GM12873 (cell line): Measurements from ENCODE around the gene KLHDC4.

Experiments
- TF ChIP-seq, protein P1 (sequence below): IDR thresholded peaks from 2 replicates; pipeline ENCODE4 v1.5.1; 2012; ENCODE audit warnings: low read depth, mild to moderate bottlenecking, moderate library complexity, low read length, control low read depth; ENCODE audit not compliant: insufficient read depth; ENCODE audit errors: missing control alignments

Gene KLHDC4

DNA sequence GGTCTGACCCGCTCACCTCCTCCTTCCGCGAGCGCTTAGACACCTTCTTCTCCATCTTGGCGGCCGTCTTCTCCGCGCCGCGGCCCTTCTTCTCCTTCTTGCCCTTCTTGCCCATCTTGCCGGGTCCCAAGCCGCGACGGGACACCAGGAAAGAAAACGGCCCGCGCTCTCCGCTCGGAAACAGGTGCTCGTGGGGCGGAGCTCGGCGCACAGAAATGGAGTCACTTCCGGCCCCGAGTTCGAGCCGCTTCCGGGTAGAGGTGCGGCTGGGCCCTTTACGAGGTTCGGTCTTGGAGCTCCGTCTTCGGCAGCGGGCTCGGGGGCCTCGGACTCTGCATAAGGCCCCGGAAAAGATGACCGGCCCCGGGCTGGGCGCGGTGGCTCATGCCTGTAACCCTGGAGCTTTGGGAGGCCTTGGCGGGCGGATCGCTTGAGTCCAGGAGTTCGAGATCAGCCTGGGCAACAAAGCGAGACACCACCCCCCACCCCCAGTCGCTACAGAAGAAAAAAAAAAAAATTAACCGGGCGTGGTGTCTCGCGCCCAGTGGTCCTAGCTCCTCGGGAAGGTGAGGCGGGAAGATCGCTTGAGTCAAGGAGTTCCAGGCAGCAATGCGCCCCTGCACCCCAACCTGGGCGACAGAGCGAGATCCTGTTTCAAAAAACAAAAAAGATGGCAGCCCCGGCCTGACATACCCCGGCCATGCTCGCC, at the start of gene KLHDC4:
Gene KLHDC4 (minus strand): TSS at position 211 of the 709 bp plus-strand sequence. CDS start 96 bp downstream, at position 115.
- TF ChIP-seq, protein P1, sequence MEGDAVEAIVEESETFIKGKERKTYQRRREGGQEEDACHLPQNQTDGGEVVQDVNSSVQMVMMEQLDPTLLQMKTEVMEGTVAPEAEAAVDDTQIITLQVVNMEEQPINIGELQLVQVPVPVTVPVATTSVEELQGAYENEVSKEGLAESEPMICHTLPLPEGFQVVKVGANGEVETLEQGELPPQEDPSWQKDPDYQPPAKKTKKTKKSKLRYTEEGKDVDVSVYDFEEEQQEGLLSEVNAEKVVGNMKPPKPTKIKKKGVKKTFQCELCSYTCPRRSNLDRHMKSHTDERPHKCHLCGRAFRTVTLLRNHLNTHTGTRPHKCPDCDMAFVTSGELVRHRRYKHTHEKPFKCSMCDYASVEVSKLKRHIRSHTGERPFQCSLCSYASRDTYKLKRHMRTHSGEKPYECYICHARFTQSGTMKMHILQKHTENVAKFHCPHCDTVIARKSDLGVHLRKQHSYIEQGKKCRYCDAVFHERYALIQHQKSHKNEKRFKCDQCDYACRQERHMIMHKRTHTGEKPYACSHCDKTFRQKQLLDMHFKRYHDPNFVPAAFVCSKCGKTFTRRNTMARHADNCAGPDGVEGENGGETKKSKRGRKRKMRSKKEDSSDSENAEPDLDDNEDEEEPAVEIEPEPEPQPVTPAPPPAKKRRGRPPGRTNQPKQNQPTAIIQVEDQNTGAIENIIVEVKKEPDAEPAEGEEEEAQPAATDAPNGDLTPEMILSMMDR: no peak

DNA sequence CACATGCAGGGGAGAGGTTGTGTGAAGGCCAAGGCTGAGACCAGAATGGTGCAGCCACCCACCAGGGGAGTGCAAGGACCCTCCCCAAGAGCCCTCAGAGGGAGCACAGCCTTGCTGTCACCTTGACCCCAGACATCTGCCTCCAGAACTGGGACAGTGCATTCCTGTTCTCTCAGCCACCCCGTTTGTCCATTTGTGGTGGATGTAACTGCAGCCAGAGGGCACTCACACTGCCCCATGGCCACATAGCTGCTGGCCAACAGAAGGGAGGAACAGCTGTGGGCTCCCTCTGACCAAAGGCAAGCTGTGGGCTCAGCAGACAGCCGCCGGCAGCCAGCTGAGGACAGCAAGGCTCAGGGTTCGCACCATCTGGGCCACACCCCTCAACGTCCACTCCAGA, 49.8 kb upstream of the KLHDC4 start:
- TF ChIP-seq, protein P1: no peak

DNA sequence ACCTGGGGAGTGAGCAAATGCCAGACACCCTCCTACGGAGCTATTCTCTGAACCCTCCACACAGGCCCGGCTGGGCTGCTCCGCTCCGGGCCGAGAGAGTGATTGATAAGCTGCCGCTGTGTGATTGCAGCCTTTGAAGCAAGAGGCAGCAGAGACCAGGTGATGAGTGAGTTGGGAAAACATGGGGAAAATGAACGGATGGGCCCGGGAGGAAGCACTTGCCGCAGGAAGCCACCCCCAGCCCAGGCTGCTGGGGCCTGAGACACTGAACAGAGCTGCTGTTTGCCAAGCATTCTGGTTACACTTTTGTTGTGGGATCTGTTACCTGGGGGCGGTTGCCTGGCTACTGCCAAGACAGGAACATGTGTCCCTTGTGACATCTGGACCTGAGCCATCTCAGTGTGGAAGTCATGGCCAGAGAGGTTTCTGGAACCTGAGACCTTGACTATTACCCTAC, 46.4 kb upstream of the KLHDC4 start:
- TF ChIP-seq, protein P1: no peak

DNA sequence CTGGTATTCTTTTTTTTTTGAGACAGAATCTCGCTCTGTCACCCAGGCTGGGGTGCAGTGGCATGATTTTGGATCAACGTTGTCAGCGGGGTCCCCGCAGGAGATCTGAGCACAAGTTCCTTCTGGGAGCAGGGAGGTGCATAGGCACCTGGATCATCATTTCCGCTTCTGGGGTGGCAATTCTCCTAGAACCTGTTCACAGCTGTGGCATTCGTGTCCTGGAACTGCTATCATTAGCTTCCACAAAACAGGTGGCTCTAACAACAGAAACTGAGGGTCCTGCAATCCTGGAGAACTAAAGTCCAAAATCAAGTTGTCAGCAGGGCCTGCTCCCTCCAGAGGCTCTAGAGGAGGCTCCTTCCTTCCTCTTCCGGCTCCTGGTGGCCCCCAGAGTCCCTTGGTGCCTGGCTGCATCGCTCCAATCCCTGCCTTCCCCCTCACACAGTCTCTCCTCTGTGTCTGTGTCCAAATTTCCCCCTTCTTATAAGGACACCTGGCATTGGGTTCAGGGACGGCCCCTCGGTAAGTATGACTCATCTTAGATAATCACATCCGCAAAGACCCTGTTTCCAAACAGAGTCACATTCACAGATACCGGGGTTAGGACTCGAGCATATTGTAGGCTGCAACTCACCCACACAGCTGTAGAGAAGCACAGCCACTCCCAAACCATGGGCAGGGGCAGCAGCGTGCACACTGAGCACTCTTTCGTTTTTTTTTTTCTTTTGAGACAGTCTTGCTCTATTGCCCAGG, 43.5 kb upstream of the KLHDC4 start:
- TF ChIP-seq, protein P1: no peak

DNA sequence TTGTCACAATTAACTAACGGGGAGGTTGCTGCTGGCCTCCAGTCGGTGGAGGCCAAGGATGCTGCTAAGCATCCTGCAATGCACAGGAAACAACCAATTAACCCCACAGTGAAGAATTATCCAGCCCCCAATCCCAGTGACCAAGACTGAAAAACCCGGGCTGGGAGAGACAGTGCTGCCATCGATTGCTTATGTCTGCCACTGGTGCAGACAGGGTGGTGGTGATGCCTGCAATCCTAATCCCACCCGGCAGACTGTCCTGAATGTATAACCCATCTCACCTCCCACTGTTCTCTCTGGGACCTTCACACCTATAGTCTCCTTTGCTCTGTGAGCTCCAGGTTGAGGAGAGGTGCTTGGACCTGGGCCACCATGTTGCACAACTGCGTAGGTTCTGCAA, 42.3 kb upstream of the KLHDC4 start:
- TF ChIP-seq, protein P1: no peak

DNA sequence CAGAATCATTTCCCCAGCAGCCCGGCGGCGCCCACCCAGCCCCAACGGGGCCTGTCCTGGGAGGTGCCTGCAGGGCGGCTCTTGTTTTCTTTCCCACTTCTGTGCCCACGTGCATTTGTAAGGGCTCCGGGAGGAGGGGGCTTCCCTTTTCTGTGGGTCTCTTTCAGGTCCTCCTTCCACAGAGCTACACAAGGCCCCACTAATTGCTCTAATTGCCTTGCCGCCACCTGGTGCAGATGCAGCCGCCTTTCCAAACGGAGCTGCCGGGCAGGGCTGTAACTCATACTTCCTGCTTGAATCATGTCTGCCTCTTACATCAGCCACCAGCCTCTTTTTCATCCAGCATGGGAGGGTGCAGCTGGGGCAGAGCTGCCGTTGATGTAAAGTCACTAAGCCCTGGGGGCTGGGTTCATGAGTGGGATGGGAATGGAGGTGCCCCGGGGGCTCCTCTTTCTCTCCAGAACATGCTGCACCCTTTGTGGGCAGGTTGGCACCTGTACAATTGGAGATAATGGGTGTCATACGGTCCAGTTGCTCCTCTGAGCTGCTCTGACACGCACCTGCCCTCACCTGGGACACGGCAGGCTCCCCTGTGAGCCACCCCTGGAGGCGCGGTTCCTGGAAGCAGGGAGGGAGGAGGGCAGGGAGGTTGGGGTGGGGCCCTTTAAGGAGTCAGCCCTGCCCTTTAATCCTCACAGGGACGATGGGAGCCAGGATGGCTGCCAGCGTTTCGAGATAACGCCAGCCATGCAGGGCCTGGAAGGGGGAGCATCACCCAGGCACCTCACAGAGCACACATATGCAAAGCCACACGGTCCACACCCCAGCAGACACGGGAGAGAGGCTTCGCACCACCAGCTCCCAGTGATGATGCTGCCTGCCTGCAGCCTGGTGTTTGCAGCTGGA, 41.1 kb upstream of the KLHDC4 start:
- TF ChIP-seq, protein P1: no peak

DNA sequence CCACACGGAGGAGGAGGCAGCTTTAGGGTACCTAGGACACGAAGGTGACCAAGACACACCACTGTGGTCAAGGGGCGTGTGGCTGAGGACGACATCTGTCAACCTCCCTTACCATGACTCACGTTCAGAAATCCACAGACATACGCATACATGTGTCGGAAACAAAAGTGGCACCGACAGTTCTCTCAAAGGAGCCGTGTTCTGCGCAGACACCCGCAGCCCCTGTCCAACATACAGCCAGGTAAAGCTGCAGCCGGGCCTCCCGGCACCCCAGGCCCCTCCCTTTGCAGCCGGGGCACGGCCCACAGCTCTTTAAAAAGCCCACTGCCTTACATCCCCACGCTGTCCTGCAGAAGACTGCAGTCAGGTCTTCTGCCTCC, 40.5 kb upstream of the KLHDC4 start:
- TF ChIP-seq, protein P1: no peak
